ENCODE data around the gene LMBR1L. TPM values are rescaled to one million over a fixed set of nuclear protein-coding genes. Genes with fewer than 3 reads are reported as not detected.
A peak's percentile ranks its signal among the peaks of the same experiment; 100 is the strongest.
"Not testable (repeated sequence)": the region's sequence is repeated elsewhere in the genome, so short reads cannot be mapped to it uniquely, and the experiment has no call there.

LMBR1L gene
- total and polyA plus RNA-seq, 2 donors (not counting 1 experiment from before 2014, with no cell fraction given): 30.9 to 53.2 TPM

DNA sequence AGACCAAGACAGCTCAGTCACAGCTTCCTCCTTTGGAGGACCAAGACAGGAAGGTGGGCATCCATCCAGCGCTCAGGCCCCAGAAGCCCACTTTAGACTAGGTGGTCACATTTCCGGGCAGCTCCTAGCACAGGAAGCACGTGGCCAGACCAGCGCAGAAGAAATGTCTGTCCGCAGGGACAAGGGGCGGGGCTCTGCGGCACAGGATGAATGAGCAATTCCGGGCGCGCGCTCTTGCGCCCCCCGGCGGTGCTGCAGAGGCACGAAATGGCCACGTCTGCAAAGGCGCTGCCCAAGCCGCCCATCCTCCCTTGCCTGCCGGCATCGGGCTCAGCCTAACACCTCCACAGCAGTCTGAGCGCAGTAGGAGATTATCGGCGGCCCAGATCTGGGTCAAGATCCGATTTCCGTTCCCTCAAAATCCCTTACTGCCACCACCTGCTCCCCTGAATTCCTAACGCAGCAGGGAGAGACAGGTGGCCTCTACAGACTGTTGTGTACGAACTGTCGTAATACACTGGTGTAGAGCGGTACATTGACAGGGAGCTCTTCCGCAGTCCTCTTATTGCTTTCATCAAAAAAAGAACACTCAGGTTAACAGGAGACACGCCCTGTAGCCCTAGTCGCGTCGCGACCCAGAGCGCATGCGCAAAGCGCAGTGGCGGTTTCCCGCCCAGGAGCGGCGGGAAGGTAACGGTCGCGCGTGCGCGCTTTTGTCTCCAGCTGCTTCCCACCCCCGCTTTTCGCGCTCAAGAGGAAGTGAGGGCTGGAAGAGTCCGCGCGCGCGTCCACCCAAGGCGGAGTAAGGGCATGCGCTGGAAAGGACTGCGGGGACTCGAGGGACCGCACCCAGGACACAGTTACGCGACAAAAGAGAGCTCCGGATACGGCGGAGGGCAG, 19.8 kb upstream of the LMBR1L start:
- no peak for TF ChIP-seq EZH2 (IDR thresholded peaks at IDR 0.05; ENCODE audit: low read length, missing control alignments)
- TF ChIP-seq, protein P1, sequence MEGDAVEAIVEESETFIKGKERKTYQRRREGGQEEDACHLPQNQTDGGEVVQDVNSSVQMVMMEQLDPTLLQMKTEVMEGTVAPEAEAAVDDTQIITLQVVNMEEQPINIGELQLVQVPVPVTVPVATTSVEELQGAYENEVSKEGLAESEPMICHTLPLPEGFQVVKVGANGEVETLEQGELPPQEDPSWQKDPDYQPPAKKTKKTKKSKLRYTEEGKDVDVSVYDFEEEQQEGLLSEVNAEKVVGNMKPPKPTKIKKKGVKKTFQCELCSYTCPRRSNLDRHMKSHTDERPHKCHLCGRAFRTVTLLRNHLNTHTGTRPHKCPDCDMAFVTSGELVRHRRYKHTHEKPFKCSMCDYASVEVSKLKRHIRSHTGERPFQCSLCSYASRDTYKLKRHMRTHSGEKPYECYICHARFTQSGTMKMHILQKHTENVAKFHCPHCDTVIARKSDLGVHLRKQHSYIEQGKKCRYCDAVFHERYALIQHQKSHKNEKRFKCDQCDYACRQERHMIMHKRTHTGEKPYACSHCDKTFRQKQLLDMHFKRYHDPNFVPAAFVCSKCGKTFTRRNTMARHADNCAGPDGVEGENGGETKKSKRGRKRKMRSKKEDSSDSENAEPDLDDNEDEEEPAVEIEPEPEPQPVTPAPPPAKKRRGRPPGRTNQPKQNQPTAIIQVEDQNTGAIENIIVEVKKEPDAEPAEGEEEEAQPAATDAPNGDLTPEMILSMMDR (conservative IDR thresholded peaks at IDR 0.05 in 1 of 2, IDR thresholded peaks at IDR 0.05 in 1 of 2; ENCODE audit: low read depth in 1 of 2, low read length in 2 of 2): peak; percentile 87 to 89
- H3K27ac ChIP-seq (ENCODE audit: insufficient read depth, low read length): peak overlapping the region; percentile 96
- peak overlapping the region; percentile 98 for H3K9ac ChIP-seq (ENCODE audit: insufficient read depth, low read length)
- no peaks in the 10 kb centered on the region for H3K9me3 ChIP-seq (ENCODE audit: control insufficient read depth, insufficient read depth, low read depth, low read length)
- peak overlapping the region; percentile 73 to 100 (median 97) for H3K4me3 ChIP-seq (replicated peaks in 1 of 4; ENCODE audit: control extremely low read depth in 1 of 4, insufficient read depth in 1 of 4, low read depth in 3 of 4, low read length in 4 of 4)
- no peak overlapping the region for H2AFZ ChIP-seq (ENCODE audit: low read length)
- DNase-seq (ENCODE audit: low read depth in 2 of 2): peak; percentile 91 to 94
- peaks cover 15% of the 10 kb centered on the region for H3K36me3 ChIP-seq (ENCODE audit: control insufficient read depth, insufficient read depth, low read length)
- H3K79me2 ChIP-seq (ENCODE audit: control insufficient read depth, insufficient read depth, low read length): peaks cover 31% of the 10 kb centered on the region
- H3K4me2 ChIP-seq (ENCODE audit: extremely low read depth, insufficient read depth, low read length): peak overlapping the region; percentile 98
- H3K27me3 ChIP-seq (ENCODE audit: control insufficient read depth, insufficient read depth, low read length): no peaks in the 10 kb centered on the region
- peaks cover 3% of the 10 kb centered on the region for H3K4me1 ChIP-seq (ENCODE audit: control insufficient read depth, extremely low read depth, insufficient read depth, low read length)
- H4K20me1 ChIP-seq (ENCODE audit: control insufficient read depth, extremely low read depth, insufficient read depth, low read length): peaks cover 2% of the 10 kb centered on the region

DNA sequence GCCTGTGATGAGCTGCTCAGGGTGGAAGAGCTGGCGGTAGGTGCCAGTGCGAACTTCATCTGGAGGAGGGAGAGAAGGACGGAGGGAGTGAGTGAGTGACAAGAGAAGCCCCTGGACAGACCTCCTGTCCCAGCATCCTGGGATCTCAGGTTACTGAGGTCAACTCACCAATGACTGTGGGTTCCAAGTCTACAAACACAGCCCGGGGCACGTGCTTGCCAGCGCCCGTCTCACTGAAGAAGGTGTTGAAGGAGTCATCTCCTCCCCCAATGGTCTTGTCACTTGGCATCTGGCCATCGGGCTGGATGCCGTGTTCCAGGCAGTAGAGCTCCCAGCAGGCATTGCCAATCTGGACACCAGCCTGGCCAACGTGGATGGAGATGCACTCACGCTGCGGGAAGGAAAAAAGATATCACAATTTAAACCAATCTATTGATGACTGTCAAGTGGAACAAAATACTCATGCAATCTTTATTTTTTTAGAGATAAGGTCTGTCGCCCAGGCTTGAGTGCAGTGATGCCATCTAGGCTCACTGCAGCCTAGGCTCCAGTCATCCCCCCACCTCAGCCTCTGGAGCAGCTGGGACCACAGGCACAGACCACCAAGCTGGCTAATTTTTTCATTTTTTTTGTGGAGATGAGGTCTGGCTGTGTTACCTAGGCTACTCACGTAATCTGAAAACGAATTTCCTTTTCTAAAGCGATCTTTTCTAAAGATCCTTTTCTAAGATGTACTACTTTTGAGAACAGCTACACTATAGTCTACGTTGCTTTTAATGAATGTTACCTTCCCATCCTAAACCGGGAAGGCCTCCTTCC, 18.9 kb upstream of the LMBR1L start:
- H3K4me2 ChIP-seq (ENCODE audit: extremely low read depth, insufficient read depth, low read length): peak overlapping the region; percentile 98
- peak overlapping the region; percentile 73 to 100 (median 97) for H3K4me3 ChIP-seq (replicated peaks in 1 of 4; ENCODE audit: control extremely low read depth in 1 of 4, insufficient read depth in 1 of 4, low read depth in 3 of 4, low read length in 4 of 4)
- H4K20me1 ChIP-seq (ENCODE audit: control insufficient read depth, extremely low read depth, insufficient read depth, low read length): peaks cover 2% of the 10 kb centered on the region
- peaks cover 31% of the 10 kb centered on the region for H3K79me2 ChIP-seq (ENCODE audit: control insufficient read depth, insufficient read depth, low read length)
- no peaks in the 10 kb centered on the region for H3K9me3 ChIP-seq (ENCODE audit: control insufficient read depth, insufficient read depth, low read depth, low read length)
- no peaks in the 10 kb centered on the region for H3K27me3 ChIP-seq (ENCODE audit: control insufficient read depth, insufficient read depth, low read length)
- peaks cover 3% of the 10 kb centered on the region for H3K4me1 ChIP-seq (ENCODE audit: control insufficient read depth, extremely low read depth, insufficient read depth, low read length)
- no peak for DNase-seq (ENCODE audit: low read depth in 2 of 2)
- no peak overlapping the region for H2AFZ ChIP-seq (ENCODE audit: low read length)
- TF ChIP-seq EZH2 (IDR thresholded peaks at IDR 0.05; ENCODE audit: low read length, missing control alignments): no peak
- TF ChIP-seq, protein P1 (conservative IDR thresholded peaks at IDR 0.05 in 1 of 2, IDR thresholded peaks at IDR 0.05 in 1 of 2; ENCODE audit: low read depth in 1 of 2, low read length in 2 of 2): no peak
- H3K9ac ChIP-seq (ENCODE audit: insufficient read depth, low read length): peak overlapping the region; percentile 98
- H3K36me3 ChIP-seq (ENCODE audit: control insufficient read depth, insufficient read depth, low read length): peaks cover 15% of the 10 kb centered on the region
- peak overlapping the region; percentile 96 for H3K27ac ChIP-seq (ENCODE audit: insufficient read depth, low read length)

DNA sequence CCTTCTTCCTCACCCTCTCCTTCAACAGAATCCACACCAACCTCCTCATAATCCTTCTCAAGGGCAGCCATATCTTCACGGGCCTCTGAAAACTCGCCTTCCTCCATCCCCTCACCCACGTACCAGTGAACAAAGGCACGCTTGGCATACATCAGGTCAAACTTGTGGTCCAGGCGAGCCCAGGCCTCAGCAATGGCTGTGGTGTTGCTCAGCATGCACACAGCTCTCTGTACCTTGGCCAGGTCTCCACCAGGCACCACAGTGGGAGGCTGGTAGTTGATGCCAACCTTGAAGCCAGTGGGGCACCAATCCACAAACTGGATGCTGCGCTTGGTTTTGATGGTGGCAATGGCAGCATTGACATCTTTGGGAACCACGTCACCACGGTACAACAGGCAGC, 17.3 kb upstream of the LMBR1L start:
- not testable (repeated sequence) for H3K4me1 ChIP-seq (ENCODE audit: control insufficient read depth, extremely low read depth, insufficient read depth, low read length); H3K4me3 ChIP-seq (replicated peaks in 1 of 4; ENCODE audit: control extremely low read depth in 1 of 4, insufficient read depth in 1 of 4, low read depth in 3 of 4, low read length in 4 of 4); H4K20me1 ChIP-seq (ENCODE audit: control insufficient read depth, extremely low read depth, insufficient read depth, low read length); H3K9me3 ChIP-seq (ENCODE audit: control insufficient read depth, insufficient read depth, low read depth, low read length); H3K27ac ChIP-seq (ENCODE audit: insufficient read depth, low read length); DNase-seq (ENCODE audit: low read depth in 2 of 2); H2AFZ ChIP-seq (ENCODE audit: low read length); H3K4me2 ChIP-seq (ENCODE audit: extremely low read depth, insufficient read depth, low read length); H3K27me3 ChIP-seq (ENCODE audit: control insufficient read depth, insufficient read depth, low read length); H3K9ac ChIP-seq (ENCODE audit: insufficient read depth, low read length)
- peaks cover 31% of the 10 kb centered on the region for H3K79me2 ChIP-seq (ENCODE audit: control insufficient read depth, insufficient read depth, low read length)
- H3K36me3 ChIP-seq (ENCODE audit: control insufficient read depth, insufficient read depth, low read length): peaks cover 15% of the 10 kb centered on the region
